Pancreas (tissue), 10 donors: Measurements from ENCODE around the gene SAMD13. TPM values are rescaled to one million over a fixed set of nuclear protein-coding genes. Genes with fewer than 3 reads are reported as not detected.

Source experiments
- ATAC-seq, 4 donors: fragments of 200-7000 bp; cut with Tn5 transposase; one replicate each; pipeline versions ENCODE4 v1.8.0 to v1.9.1; 2020; ENCODE audit warnings: mild to moderate bottlenecking in 4 of 4, moderate library complexity in 4 of 4
- DNase-seq, 6 donors: peaks; one replicate each; pipeline ENCODE4 v3.0.0-alpha.2; 2020
- FAIRE-seq: peaks from 2 replicates; lab custom pipeline; 2012; peaks lifted over from hg19 to GRCh38; lab: Jason Lieb, UNC
- H3K27ac ChIP-seq, 4 donors: fragments of 200-600 bp; sonication (generic); 1 replicate in 3 of 4; 2 replicates in 1 of 4; pipeline versions ENCODE4 v1.5.0 to v1.8.0; 2020
- H3K27me3 ChIP-seq, 4 donors: fragments of 200-600 bp; one replicate each; pipeline ENCODE4 v1.8.0; 2021
- H3K36me3 ChIP-seq, 3 donors: fragments of 200-600 bp; sonication (generic) in 1 of 3; one replicate each; pipeline versions ENCODE4 v1.5.0 to v1.8.0; 2020 to 2021
- H3K4me1 ChIP-seq, 3 donors: fragments of 200-600 bp; one replicate each; pipeline ENCODE4 v1.8.0; 2021
- H3K4me3 ChIP-seq, 4 donors: fragments of 200-600 bp; sonication (generic) in 2 of 4; one replicate each; pipeline versions ENCODE4 v1.5.0 to v1.8.0; 2020 to 2021
- H3K9me3 ChIP-seq, 4 donors: fragments of 200-600 bp; one replicate each; pipeline ENCODE4 v1.8.0; 2021
- WGBS, 2 donors: extraction: QIAGEN DNeasy Blood & Tissue Kit; methylation state at CpG; one replicate each; pipeline ENCODE4 v1.1.7; 2013; 5-methylcytosine and 5-hydroxymethylcytosine counted together
- intact Hi-C, 3 donors: fragments of 100-400 bp; cut with DNase I; formaldehyde crosslinking; loops; one replicate each; pipeline versions ENCODE4 v1.11.1 to v1.14.2; 2022
- polyA plus RNA-seq, 2 donors: library from polyadenylated mRNA; stranded (reverse); fragments of 200-250 nt; gene quantifications; one replicate each; pipeline ENCODE4 v1.2.3, GENCODE V29; 2013
- total RNA-seq, 6 donors: library from RNA; stranded (reverse); fragmentation: NEBNext Ultra II Directional in 4 of 6; extraction: Animal tissue kit (Norgen Biotek cat#: 25700) in 4 of 6; gene quantifications; one replicate each; pipeline versions ENCODE4 v1.2.1 to v1.2.4, GENCODE V29; 2021 to 2023
- TF ChIP-seq, protein P1 (sequence below), 4 donors: fragments of 200-600 bp; sonication (generic) in 3 of 4; IDR thresholded peaks; one replicate each; pipeline versions ENCODE4 v1.5.0 to v1.8.0; 2021; ENCODE audit warnings: antibody characterized with exemption in 4 of 4
- donor health status: healthy with polysubstance abuse.
- donor health status: DM: no; HTN: no; CAD: no; lungs with moderate emphysema.
- donor health status: DM: no; HTN: no; CAD: no.
- donor health status: control.
- donor health status: control.
- donor health status: Bipolar disorder and iron deficiency.
- donor health status: DM: yes; HTN: yes; CAD: no.
- donor health status: DM: no; HTN: no; CAD: no.
- donor health status: DM: no; HTN: no; CAD: no.
- donor health status: DM: yes; HTN: yes; CAD: no.

The SAMD13 gene
- total and polyA plus RNA-seq, 8 donors, result 0.57 to 2.6 (median 0.67) TPM

DNA sequence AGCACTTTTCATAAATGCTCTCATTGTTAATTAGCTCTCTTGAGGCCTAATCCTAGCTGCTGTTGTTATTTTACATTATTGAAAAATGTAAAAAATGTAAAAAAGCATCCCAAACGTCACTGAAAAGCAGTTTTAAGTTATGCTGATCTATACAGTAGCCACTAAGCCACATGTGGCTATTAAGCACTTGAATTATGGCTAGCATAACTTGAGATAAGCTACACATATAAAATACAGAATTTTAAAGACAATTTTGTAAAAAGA is 78.3 kb downstream of the SAMD13 start:
- H3K36me3 ChIP-seq, result no peaks in the 10 kb centered on the region
- H3K4me3 ChIP-seq, result no peak overlapping the region
- WGBS, 2 donors, result 57 to 70% methylated on average over 1 of the region's 1 CpG
- no peak for FAIRE-seq
- ATAC-seq, result no peak
- H3K4me1 ChIP-seq, result no peaks in the 10 kb centered on the region
- TF ChIP-seq, protein P1, sequence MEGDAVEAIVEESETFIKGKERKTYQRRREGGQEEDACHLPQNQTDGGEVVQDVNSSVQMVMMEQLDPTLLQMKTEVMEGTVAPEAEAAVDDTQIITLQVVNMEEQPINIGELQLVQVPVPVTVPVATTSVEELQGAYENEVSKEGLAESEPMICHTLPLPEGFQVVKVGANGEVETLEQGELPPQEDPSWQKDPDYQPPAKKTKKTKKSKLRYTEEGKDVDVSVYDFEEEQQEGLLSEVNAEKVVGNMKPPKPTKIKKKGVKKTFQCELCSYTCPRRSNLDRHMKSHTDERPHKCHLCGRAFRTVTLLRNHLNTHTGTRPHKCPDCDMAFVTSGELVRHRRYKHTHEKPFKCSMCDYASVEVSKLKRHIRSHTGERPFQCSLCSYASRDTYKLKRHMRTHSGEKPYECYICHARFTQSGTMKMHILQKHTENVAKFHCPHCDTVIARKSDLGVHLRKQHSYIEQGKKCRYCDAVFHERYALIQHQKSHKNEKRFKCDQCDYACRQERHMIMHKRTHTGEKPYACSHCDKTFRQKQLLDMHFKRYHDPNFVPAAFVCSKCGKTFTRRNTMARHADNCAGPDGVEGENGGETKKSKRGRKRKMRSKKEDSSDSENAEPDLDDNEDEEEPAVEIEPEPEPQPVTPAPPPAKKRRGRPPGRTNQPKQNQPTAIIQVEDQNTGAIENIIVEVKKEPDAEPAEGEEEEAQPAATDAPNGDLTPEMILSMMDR (IDR thresholded peaks at IDR 0.05), result no peak
- no peak overlapping the region for H3K27ac ChIP-seq
- no peaks in the 10 kb centered on the region for H3K9me3 ChIP-seq
- no peaks in the 10 kb centered on the region for H3K27me3 ChIP-seq
- intact Hi-C loops, result no loop called here
- no peak for DNase-seq

DNA sequence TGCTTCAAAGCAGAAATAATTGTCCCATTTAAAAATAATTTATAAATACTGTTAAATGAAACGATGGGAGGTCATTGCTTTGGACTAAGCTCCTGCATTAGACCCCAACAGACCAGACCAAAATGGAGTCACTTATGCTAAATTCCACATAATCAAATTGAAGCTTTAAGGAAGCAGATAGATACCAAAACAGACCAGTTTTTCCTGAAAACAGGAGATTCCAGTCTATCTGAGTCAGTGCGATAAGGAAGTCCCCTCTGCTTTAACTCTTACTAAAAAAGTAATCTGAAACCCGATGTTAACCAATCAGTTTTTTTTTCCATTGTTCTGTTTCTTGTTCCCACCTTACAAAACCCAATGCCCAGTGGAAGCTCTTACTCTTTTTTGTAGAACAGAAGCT is 80.6 kb downstream of the SAMD13 start:
- ATAC-seq, result no peak
- Histone ChIP-seq H3K4me3 (no peak overlapping the region), H3K4me1 (no peaks in the 10 kb centered on the region), H3K27me3 (no peaks in the 10 kb centered on the region), H3K27ac (no peak overlapping the region), H3K36me3 (no peaks in the 10 kb centered on the region), H3K9me3 (no peaks in the 10 kb centered on the region)
- 79 to 86% methylated on average over 3 of the region's 3 CpGs for WGBS, 2 donors
- intact Hi-C loops, result no loop called here
- no peak for DNase-seq
- no peak for FAIRE-seq
- TF ChIP-seq, protein P1 (IDR thresholded peaks at IDR 0.05), result no peak

DNA sequence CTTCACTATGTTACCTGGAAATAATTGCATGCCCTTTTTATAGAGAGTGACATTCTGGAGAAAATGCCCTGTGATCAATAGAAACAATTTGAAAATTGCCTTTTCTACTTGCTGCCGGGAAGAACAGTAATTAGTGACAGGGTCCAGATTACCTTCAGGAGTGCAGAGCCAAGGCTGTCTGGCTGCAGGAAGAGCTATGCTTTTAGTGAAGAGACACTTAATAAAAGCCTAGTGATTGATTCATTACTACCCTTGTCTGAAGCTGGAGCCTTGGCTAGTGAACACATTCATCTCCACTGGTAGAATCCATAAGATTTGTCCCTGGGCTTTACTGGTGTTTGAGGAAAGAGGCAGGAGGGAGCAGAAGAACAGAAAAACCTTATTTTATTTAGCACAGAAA is 83.8 kb downstream of the SAMD13 start:
- no peaks in the 10 kb centered on the region for H3K27me3 ChIP-seq
- peak in 1 of 4 donors; percentile 29 for ATAC-seq
- intact Hi-C loops, result no loop called here
- 71 to 79% methylated on average over 1 of the region's 1 CpG for WGBS, 2 donors
- FAIRE-seq, result no peak
- no peaks in the 10 kb centered on the region for H3K4me1 ChIP-seq
- TF ChIP-seq, protein P1 (IDR thresholded peaks at IDR 0.05), result no peak
- no peak overlapping the region for H3K27ac ChIP-seq
- H3K9me3 ChIP-seq, result no peaks in the 10 kb centered on the region
- H3K4me3 ChIP-seq, result no peak overlapping the region
- H3K36me3 ChIP-seq, result no peaks in the 10 kb centered on the region
- no peak for DNase-seq

DNA sequence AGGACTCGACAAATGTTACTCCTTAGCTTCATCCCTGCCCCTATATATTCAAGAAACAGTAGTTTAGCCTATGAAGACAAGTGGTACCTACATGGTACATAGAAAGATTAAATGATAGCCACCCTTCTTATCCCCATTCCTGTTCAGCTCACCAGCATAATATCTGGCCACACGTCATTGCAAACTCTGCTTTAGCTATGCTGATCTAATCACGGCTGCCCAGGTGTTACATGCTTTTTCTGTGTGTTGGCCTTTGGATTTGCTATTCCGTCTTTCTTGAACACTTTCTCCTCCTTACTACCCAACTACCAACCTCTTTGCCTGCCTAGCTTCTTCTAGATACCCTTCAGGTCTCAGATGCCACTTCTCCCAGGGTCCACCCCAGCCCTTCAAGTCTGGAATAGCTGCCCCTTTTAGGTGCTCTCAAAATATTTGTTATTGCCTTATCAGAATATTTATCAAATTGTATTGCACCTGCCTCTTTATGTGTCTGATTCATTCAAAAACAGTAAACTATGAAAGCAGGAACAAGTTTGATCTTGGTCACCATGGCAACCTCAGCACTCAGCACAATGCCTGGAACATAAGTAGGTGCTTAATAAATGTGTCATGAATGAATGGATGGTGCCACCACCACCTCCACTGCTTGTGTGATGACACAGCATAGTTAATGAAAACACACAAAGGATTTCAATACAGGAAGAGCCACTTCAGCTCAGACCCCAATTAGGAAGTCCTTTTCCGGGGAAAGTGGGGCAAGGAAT is 85.4 kb downstream of the SAMD13 start:
- no peak for ATAC-seq
- no peaks in the 10 kb centered on the region for H3K27me3 ChIP-seq

More for the DNA sequence above, 85.4 kb downstream of the SAMD13 start:
- H3K9me3 ChIP-seq, result no peaks in the 10 kb centered on the region
- no peak overlapping the region for H3K4me3 ChIP-seq
- TF ChIP-seq, protein P1 (IDR thresholded peaks at IDR 0.05), result no peak
- no peaks in the 10 kb centered on the region for H3K36me3 ChIP-seq
- H3K4me1 ChIP-seq, result no peaks in the 10 kb centered on the region
- FAIRE-seq (no peak), DNase-seq (no peak)
- H3K27ac ChIP-seq, result no peak overlapping the region
- intact Hi-C loops, result no loop called here
- 86 to 89% methylated on average over 5 of the region's 5 CpGs for WGBS, 2 donors
